K562 (cell line): Measurements from ENCODE around the gene TMEM143. TPM values are rescaled to one million over a fixed set of nuclear protein-coding genes. Genes with fewer than 3 reads are reported as not detected.
A peak's percentile ranks its signal among the peaks of the same experiment; 100 is the strongest.

Experiments used
- CHCHD3 ChIP-seq: fragments of 250-450 bp; sonication (Bioruptor Pico); IDR thresholded peaks from 2 replicates; pipeline ENCODE4 v2.1.2; 2022; ENCODE audit warnings: mild to moderate bottlenecking
- CHD2 ChIP-seq: IDR thresholded peaks from 2 replicates; pipeline ENCODE4 v1.6.1; 2011; ENCODE audit warnings: low read depth, low read length
- IRF2 ChIP-seq: sonication (generic); formaldehyde crosslinking; IDR thresholded peaks from 2 replicates; pipeline ENCODE4 v1.8.1; 2022; ENCODE audit warnings: mild to moderate bottlenecking, missing genetic modification reagents
- JUND ChIP-seq, 2 experiments: IDR thresholded peaks; 2 replicates in 1 of 2; 3 replicates in 1 of 2; pipeline ENCODE4 v1.6.1; 2011; ENCODE audit warnings: borderline replicate concordance in 2 of 2, low read depth in 2 of 2, low read length in 2 of 2, improper control_type of control experiment in 1 of 2, missing biosample characterization in 1 of 2, missing genetic modification characterization in 1 of 2, missing genetic modification reagents in 1 of 2
- KLF16 ChIP-seq: IDR thresholded peaks from 2 replicates; pipeline ENCODE4 v1.6.1; 2016; ENCODE audit warnings: antibody characterized with exemption
- NRF1 ChIP-seq, 2 experiments: fragments of 450-650 bp; IDR thresholded peaks in 1 of 2; conservative IDR thresholded peaks in 1 of 2; 2 replicates each; pipeline ENCODE4 v1.6.1; 2014; ENCODE audit warnings: mild to moderate bottlenecking in 2 of 2
- RAD21 ChIP-seq, 2 experiments: fragments of 250-450 bp in 1 of 2; fragments of 450-650 bp in 1 of 2; sonication (Bioruptor Pico) in 1 of 2; formaldehyde crosslinking in 1 of 2; IDR thresholded peaks in 1 of 2; conservative IDR thresholded peaks in 1 of 2; 2 replicates each; pipeline versions ENCODE4 v1.4.0 to v1.8.0; 2020 to 2022; ENCODE audit warnings: mild to moderate bottlenecking in 2 of 2, moderate library complexity in 1 of 2
- SAFB ChIP-seq: fragments of 200-400 bp; formaldehyde crosslinking; IDR thresholded peaks from 2 replicates; pipeline ENCODE4 v1.6.1; 2017; ENCODE audit warnings: low read depth, low read length, borderline replicate concordance
- TOE1 ChIP-seq, 2 experiments: fragments of 450-650 bp in 1 of 2; sonication (generic) in 1 of 2; formaldehyde crosslinking in 1 of 2; IDR thresholded peaks; 2 replicates each; pipeline versions ENCODE4 v1.7.1 to v1.8.0; 2016 to 2022; ENCODE audit warnings: borderline replicate concordance in 2 of 2, mild to moderate bottlenecking in 2 of 2, antibody characterized with exemption in 1 of 2, inconsistent platforms in 1 of 2, low read depth in 1 of 2, missing genetic modification reagents in 1 of 2, moderate library complexity in 1 of 2
- TRIM28 ChIP-seq: fragments of 450-650 bp; IDR thresholded peaks from 2 replicates; pipeline ENCODE4 v1.6.1; 2017
- ZNF408 ChIP-seq: fragments of 250-450 bp; sonication (Bioruptor Pico); IDR thresholded peaks from 2 replicates; pipeline ENCODE4 v1.4.0; 2020; ENCODE audit warnings: low read depth, mild to moderate bottlenecking, moderate library complexity
- polyA plus RNA-seq, 8 experiments: library from polyadenylated mRNA; depleted of rRNA in 4 of 8; stranded (reverse) in 5 of 8; unstranded in 3 of 8; fragments of >200 nt; fragmentation: Nextera tagmentation in 2 of 8; fragmentation: Illumina TruSeq in 1 of 8; extraction: Ambion mirVana in 2 of 8; extraction: Trizol in 1 of 8; gene quantifications; 2 replicates each; pipeline versions ENCODE4 v1.2.1 to v1.2.3, GENCODE V29; 2011 to 2014; ENCODE audit warnings: inconsistent platforms in 1 of 8, missing spikeins in 1 of 8
- total RNA-seq, 7 experiments: library from RNA; depleted of rRNA in 6 of 7; stranded (reverse); fragments of >200 nt in 6 of 7; fragmentation: Illumina TruSeq in 2 of 7; extraction: Trizol in 2 of 7; gene quantifications; 2 replicates each; pipeline versions ENCODE4 v1.2.1 to v1.2.3, GENCODE V29; 2011 to 2021; ENCODE audit warnings: low replicate concordance in 1 of 7
- TF ChIP-seq, protein P1 (sequence below): sonication (generic); formaldehyde crosslinking; IDR thresholded peaks from 2 replicates; pipeline ENCODE4 v1.8.0; 2022; ENCODE audit warnings: missing genetic modification reagents, mild to moderate bottlenecking, borderline replicate concordance
- TF ChIP-seq, protein P2 (sequence below): conservative IDR thresholded peaks from 2 replicates; pipeline ENCODE4 v1.6.1; 2011; ENCODE audit warnings: low read depth, mild to moderate bottlenecking, low read length; ENCODE audit not compliant: control insufficient read depth
- TF ChIP-seq, protein P3 (sequence below): fragments of 450-650 bp; formaldehyde crosslinking; IDR thresholded peaks from 2 replicates; pipeline ENCODE4 v1.4.0; 2020; ENCODE audit warnings: mild to moderate bottlenecking
- TF ChIP-seq, protein P4 (sequence below), 2 experiments: fragments of 450-650 bp in 1 of 2; IDR thresholded peaks; 2 replicates each; pipeline ENCODE4 v1.6.1; 2011 to 2017; ENCODE audit warnings: low read depth in 2 of 2, antibody characterized with exemption in 1 of 2, borderline replicate concordance in 1 of 2, low read length in 1 of 2, mild to moderate bottlenecking in 1 of 2, mixed read lengths in 1 of 2; ENCODE audit not compliant: control insufficient read depth in 1 of 2
- TF ChIP-seq, protein P5 (sequence below): fragments of 250-450 bp; sonication (Bioruptor Pico); IDR thresholded peaks from 2 replicates; pipeline ENCODE4 v1.4.0; 2020; ENCODE audit warnings: mild to moderate bottlenecking

TMEM143 gene
- total and polyA plus RNA-seq, 9 of the 15 experiments (the other 6 are each of a cell fraction or from before 2014, with no cell fraction given) = 0.66 to 8.8 (median 4.3) TPM

DNA sequence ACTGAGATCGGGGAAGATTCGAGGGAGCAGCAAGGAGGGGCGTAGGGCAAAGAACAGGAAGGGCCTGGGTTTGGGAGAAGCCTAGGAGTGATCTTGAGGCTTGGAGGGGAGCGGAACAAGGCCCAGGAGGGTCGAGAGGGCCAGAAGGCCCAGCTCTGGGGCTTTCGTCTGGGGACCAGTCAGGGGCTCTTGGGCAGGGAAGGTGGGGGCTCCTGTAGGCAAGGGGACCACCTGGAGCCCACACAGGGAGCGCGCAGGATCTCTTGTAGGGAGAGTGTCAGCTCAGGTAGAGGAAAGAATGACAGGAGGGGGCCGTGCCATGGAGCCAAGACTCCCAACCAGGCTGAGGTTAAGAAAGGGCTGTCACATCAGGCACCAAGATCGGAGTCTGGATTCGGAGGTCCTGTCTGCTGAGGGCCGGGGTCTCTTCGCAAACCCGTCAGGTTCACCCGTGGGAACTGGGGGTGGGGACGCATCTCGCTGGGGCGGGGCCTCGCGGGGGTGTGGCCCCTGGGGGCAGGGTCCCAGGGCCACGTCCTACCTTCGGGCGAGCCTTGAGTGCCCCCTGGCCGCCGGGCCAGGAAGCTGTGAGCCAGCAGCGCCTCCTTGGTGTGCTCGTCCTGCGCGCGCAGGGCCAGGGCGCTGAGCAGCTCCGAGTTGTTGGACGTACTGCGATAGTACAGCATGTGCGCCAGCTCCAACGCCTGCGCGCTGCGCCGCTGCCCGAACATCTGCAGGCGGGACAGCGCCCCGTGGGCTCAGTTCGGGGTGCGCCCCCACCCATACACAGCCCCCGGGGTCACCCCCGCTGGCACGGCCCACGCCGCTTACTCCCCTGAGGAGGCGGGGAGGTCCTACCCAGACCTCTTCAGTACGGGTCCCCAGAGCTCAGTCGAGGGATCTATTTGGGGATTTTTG is 30.0 kb downstream of the TMEM143 start (continued):
- TF ChIP-seq TRIM28 = no peak; the same call in 1 of the 2 replicates
- TF ChIP-seq TOE1 (IDR thresholded peaks at IDR 0.05; ENCODE audit: borderline replicate concordance) = 0 out of 2 replicates have a peak, but pooled peaks have one; percentile 42
- TF ChIP-seq TOE1 (CRISPR knock-in tag; IDR thresholded peaks at IDR 0.05; ENCODE audit: borderline replicate concordance, low read depth) = no peak
- TF ChIP-seq, protein P1, sequence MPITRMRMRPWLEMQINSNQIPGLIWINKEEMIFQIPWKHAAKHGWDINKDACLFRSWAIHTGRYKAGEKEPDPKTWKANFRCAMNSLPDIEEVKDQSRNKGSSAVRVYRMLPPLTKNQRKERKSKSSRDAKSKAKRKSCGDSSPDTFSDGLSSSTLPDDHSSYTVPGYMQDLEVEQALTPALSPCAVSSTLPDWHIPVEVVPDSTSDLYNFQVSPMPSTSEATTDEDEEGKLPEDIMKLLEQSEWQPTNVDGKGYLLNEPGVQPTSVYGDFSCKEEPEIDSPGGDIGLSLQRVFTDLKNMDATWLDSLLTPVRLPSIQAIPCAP (CRISPR knock-in tag) = no peak
- TF ChIP-seq, protein P2, sequence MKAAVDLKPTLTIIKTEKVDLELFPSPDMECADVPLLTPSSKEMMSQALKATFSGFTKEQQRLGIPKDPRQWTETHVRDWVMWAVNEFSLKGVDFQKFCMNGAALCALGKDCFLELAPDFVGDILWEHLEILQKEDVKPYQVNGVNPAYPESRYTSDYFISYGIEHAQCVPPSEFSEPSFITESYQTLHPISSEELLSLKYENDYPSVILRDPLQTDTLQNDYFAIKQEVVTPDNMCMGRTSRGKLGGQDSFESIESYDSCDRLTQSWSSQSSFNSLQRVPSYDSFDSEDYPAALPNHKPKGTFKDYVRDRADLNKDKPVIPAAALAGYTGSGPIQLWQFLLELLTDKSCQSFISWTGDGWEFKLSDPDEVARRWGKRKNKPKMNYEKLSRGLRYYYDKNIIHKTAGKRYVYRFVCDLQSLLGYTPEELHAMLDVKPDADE = peak; percentile 62; the same call in 1 of the 2 replicates
- TF ChIP-seq IRF2 (CRISPR knock-in tag) = no peak
- peak; percentile 98 to 99 for TF ChIP-seq RAD21 (CRISPR knock-in tag; conservative IDR thresholded peaks at IDR 0.05 in 1 of 2, IDR thresholded peaks at IDR 0.05 in 1 of 2)
- TF ChIP-seq NRF1 (conservative IDR thresholded peaks at IDR 0.05 in 1 of 2, IDR thresholded peaks at IDR 0.05 in 1 of 2) = peak; percentile 95 to 96
- TF ChIP-seq JUND (IDR thresholded peaks at IDR 0.05; ENCODE audit: borderline replicate concordance, low read depth, low read length) = peak; percentile 67; the same call in 1 of the 2 replicates
- no peak; the same call in 2 of the 3 replicates for TF ChIP-seq JUND (tag; IDR thresholded peaks at IDR 0.05; ENCODE audit: borderline replicate concordance, low read depth, low read length)
- TF ChIP-seq, protein P3, sequence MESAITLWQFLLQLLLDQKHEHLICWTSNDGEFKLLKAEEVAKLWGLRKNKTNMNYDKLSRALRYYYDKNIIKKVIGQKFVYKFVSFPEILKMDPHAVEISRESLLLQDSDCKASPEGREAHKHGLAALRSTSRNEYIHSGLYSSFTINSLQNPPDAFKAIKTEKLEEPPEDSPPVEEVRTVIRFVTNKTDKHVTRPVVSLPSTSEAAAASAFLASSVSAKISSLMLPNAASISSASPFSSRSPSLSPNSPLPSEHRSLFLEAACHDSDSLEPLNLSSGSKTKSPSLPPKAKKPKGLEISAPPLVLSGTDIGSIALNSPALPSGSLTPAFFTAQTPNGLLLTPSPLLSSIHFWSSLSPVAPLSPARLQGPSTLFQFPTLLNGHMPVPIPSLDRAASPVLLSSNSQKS (CRISPR knock-in tag) = no peak
- TF ChIP-seq, protein P4, sequence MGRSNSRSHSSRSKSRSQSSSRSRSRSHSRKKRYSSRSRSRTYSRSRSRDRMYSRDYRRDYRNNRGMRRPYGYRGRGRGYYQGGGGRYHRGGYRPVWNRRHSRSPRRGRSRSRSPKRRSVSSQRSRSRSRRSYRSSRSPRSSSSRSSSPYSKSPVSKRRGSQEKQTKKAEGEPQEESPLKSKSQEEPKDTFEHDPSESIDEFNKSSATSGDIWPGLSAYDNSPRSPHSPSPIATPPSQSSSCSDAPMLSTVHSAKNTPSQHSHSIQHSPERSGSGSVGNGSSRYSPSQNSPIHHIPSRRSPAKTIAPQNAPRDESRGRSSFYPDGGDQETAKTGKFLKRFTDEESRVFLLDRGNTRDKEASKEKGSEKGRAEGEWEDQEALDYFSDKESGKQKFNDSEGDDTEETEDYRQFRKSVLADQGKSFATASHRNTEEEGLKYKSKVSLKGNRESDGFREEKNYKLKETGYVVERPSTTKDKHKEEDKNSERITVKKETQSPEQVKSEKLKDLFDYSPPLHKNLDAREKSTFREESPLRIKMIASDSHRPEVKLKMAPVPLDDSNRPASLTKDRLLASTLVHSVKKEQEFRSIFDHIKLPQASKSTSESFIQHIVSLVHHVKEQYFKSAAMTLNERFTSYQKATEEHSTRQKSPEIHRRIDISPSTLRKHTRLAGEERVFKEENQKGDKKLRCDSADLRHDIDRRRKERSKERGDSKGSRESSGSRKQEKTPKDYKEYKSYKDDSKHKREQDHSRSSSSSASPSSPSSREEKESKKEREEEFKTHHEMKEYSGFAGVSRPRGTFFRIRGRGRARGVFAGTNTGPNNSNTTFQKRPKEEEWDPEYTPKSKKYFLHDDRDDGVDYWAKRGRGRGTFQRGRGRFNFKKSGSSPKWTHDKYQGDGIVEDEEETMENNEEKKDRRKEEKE (IDR thresholded peaks at IDR 0.05; ENCODE audit: borderline replicate concordance in 1 of 2, control insufficient read depth in 1 of 2, low read depth in 2 of 2, low read length in 1 of 2) = no peak
- 0 out of 2 replicates have a peak, but pooled peaks have one; percentile 34 for TF ChIP-seq SAFB
- no peak for TF ChIP-seq ZNF408
- TF ChIP-seq CHCHD3 = no peak
- 0 out of 2 replicates have a peak, but pooled peaks have one; percentile 42 for TF ChIP-seq KLF16
- TF ChIP-seq CHD2 = peak; percentile 24; the same call in 1 of the 2 replicates
- TF ChIP-seq, protein P5, sequence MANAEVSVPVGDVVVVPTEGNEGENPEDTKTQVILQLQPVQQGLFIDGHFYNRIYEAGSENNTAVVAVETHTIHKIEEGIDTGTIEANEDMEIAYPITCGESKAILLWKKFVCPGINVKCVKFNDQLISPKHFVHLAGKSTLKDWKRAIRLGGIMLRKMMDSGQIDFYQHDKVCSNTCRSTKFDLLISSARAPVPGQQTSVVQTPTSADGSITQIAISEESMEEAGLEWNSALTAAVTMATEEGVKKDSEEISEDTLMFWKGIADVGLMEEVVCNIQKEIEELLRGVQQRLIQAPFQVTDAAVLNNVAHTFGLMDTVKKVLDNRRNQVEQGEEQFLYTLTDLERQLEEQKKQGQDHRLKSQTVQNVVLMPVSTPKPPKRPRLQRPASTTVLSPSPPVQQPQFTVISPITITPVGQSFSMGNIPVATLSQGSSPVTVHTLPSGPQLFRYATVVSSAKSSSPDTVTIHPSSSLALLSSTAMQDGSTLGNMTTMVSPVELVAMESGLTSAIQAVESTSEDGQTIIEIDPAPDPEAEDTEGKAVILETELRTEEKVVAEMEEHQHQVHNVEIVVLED = peak; percentile 44; the same call in 1 of the 2 replicates
